Inferior parietal cortex (tissue), 1 donor: Measurements from ENCODE around the gene HNF4A.

ENCODE experiments used
- DNase-seq: peaks from one replicate; pipeline ENCODE4 v3.0.0-alpha.2; 2016; ENCODE audit errors: extremely low spot score

HNF4A gene

DNA sequence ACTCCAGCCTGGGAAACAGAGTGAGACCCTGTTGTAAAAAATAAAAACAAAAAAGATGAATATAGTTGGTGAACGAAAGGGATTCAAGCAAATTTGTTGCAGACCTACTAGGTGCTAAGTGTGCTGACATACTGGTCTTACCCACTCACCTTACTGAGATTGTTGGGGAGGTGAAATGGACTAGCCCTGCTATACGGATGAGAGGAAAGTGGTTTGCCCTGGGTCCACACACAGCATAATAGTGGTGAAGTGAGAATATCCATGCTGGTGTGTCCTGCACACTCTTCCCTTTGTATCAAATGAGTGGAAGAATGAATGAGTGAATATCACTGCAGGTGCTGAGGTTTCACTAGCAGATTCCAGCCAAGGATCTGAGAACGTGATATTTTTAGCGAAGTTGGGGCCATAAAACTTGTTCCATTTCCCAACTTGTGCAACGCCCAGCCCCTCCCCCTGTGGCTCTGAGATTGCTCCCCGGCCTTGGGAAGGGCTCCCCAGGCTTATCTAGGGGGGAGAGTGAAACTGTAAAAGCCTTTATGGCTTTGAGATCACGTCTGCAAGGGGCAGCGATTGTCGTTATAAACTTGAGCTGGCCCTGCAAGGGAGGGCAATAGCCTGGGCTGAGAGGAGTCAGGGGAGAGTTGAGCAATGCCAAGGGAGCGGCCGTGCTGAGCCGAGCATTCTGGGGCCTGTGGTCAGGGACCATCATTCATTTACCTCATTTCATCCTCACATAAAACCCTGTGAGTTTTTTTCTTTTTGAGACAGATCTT lies 87.0 kb downstream of the HNF4A start:
- no peak for DNase-seq

DNA sequence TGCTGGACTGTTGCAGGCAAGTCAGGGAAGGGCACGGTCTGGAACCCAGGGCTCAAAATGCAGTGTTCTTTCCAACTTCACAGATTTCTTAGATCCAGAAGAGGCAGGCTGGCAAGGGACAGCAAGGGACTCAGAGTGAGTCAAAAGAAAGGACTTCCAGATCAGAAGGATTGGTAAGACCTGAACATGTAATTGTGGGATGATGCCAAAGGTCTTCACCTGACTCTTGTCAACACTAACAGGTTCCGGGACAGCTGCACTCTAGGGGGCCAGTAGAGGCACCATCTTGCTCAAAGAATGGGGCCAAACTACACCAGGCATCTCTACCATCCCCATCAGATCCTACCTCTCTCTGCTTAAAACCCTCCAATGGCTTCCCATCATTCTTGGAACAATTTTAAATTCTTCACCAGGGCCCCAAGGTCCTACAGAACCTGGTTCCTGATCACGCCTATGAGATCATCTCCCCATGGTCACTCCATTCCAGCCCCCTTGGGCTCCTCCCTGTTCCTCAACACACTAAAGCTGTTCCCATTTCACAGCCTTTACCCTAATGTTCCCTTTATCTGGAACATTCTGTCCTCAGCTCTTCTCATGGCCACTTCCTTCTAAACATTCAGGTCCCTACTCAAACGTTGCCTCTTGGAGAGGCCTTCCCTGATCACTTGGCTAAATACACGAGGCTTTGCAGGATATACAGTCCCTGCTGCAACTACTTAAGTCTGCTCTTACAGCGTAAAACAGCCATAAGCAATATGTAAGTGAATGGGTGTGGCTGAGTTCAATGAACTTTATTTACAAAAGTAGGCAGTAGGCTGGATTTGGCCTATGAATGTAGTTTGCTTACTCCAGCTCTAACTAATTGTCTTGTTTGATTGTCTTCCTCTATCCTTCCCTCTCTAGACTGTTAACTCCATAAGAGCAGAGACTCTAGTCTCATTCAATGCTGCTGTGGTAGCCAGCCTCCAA lies 90.5 kb downstream of the HNF4A start:
- DNase-seq: no peak

DNA sequence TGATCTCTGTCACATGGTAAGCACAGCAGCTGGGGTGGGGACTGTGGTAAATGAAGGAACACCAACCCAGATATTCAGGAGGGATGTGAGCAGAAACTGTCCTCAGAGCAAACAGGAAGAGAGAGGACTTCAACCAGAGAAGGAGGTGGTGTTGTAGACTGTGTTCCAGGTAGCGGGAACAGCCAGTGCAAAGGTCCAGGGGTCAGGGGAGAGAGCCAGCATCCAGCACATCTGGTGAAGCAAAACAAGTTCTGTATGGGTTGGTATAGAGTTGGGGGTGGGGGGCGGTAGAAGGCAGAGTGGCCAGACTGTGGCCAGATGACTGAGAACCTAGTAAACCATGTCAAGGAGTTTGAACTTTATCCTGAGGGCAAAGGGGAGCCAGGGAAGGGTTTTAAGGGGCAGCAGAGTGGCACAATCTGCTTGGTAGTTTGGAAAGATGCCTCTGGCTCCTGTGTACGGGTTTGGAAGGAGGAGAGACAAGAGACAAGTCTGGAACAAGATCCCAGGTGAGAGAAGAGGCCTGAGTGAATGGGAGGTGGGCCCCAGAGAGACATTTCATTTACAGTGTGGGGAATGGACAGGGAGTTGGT lies 92.4 kb downstream of the HNF4A start:
- DNase-seq: no peak

DNA sequence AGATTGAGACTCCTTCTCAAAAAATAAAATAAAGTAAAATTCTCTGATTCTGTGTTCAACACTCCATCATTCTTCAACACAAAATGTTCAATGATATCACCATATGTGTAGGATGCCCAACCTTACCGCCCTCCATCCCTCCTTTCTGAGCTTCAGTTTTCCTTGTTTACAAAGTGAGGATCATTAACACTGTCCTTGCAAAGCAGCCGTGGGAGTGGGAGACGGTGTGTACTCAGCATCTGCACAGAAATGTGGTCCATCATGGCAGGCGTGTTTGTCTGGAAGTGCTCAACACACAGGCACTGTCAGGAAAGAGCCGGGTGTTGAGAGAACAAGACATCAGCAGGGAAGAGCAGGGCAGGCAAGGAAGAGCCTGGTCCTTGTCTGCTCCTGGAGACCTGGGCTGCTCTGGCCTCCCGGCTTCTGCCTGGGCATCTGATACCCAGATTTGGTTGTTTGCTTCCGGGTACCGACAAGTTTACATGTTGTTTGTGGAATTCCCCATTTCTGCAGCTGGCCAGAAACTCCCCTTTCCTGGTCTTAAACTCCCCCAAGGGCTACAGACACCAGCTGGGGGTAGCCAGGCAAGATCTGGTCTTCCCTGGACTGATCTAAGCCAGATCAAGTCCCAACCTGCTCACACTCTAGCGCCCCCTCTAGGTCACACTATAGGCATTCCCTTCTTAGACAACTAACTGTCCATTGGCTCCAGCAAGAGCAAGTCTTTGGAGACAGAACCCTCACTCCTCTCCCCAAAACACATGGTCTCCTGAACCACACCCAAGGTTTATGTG lies 93.5 kb downstream of the HNF4A start:
- no peak for DNase-seq

DNA sequence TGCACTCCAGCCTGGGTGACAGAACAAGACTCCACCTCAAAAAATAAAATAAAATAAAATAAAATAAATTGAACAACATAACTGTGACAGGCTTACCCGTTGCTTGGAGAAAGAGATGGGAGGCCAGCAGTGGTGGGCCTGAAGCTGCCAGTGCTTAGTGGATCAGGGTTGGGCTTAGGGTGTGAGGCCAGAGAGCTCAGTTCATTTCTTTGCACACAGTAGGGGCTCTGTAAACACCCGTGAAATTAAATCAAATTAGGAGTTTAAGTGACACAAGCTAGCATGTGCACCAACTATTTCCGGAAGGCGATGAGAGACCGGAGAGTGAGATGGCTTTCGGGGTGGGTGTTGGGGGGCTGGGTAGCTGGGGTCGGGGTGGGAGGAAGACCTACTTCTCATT lies 94.4 kb downstream of the HNF4A start:
- DNase-seq: no peak

DNA sequence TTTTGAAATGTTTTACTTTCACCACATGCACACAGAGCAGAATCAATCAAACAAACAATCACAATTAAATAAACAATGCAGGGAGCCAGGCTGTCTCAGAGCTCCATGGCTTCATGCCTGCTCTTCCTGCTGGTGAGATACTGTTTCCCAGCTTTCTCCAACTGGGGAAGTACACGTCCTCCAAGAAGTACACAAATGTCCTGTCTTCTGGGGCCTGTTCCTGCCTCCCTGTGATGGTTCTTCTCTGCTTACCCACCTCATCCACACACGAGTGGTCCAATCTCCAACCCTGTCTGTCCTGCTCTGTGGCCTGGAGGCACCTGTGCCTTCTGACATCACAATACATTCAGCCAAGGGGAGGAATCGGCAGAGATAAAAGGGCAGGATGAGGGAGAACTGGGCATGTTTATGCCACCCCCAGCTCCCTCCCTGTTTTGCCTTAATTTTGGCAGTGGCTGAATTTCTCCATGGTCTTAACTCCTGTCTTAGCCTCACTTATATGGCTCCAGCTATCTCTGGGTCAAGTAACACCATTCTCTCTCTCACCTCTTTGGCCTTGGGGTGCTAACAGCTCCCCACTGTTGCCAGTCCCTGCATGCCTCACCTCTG lies 94.9 kb downstream of the HNF4A start:
- DNase-seq: no peak

DNA sequence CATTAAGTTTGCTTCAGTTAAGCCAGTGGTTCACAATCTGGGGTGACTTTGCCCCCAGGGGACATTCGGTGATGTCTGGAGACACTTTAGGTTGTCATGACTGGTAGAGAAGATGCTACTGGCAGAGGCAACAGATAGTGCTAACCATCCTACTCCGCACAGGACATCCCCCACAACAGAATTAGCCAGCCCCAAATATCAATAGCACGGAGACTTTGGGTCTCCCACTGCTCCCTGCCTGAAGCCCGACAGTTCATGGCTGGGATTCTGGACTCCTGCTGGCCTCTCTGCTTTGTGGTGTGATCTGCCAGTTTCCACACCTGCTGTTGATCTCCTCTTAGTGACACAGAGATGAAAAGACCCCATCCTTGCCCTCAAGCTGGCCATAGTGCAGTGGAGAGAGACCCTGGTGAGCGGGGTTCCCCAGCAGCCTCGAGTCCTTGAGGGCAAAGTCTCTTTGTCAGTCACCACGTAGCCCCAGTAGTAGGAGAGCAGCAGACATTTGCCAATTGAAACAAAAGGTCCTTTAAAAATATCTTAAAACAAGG lies 95.5 kb downstream of the HNF4A start:
- DNase-seq: no peak

DNA sequence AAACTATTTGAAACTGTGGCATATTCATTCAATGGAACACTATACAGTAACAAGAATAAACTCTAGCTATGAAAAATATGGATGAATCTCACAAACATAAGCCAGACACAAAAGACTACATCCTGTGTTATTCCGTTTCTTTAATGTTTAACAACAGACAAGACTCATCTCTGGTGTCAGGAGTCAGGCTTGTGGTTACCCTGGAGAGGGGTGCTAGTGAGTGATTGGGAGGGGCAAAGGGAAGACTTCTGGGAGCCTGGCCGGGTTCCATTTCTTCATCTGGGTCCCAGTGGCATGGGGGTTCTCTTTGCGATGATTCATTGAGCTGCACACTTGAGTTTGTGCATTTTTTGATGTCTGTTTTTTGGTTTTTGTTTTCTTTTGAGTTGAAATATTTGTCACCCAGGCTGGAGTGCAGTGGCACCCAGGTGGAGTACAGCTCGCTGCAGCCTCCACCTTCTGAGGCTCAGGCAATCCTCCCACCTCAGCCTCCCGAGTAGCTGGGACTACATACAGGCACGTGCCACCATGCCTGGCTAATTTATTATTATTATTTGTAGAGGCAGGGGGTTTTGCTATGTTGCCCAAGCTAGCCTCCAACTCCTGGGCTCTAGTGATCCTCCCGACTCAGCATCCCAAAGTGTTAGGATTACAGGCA lies 98.9 kb downstream of the HNF4A start:
- DNase-seq: no peak

DNA sequence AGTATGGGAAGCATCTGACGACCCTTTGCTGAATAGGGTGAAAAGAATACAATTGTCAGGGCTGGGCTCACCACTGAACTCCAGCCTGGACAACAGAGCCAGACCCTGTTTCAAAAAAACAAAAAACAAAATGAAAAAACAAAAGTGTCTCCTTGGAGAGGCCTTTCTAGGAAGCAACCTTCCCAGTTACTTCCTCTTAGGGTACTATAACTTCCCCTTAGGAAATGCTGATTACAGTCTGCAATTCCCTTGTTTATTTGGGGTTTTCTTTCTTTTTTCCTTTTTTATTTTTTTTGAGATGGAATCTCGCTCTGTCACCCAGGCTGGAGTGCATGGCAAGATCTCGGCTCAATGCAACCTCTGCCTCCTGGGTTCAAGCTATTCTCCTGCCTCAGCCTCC lies 99.6 kb downstream of the HNF4A start:
- DNase-seq: no peak

DNA sequence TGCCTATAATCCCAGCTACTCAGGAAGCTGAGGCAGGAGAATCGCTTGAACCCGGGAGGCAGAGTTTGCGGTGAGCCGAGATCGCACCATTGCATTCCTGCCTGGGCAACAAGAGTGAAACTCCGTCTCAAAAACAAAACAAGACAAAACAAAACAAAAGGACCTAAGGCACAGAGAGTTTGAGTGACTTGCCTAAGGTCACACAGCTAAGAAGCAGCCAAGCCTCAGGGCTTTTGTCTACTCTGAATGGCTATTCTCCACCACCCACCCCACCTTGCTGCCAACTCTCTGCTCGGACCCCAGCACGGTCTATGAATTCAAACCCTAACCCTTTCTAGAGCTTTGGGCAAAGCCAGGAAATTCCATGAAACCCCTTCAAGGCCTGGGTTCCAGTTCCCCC lies 101.1 kb downstream of the HNF4A start:
- DNase-seq: no peak

DNA sequence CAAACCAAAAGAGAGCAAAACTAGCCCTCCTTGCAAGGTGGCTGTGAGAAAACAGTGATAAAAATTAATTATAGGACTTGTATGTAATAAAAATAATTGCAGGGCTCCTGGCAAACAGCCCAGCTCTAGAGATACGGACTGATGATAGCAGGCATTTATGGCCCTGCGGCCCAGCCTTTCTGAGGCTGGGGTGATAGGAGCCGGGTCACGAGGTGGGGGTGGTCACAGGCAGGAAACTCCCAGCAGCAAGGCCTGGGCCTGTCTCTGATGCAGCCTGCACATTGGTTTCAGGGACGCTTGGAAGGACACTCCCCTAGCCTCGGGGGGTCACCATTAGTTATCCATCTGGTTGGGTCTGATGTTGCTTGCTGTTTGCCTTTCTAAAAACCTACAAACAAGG lies 101.5 kb downstream of the HNF4A start:
- no peak for DNase-seq

DNA sequence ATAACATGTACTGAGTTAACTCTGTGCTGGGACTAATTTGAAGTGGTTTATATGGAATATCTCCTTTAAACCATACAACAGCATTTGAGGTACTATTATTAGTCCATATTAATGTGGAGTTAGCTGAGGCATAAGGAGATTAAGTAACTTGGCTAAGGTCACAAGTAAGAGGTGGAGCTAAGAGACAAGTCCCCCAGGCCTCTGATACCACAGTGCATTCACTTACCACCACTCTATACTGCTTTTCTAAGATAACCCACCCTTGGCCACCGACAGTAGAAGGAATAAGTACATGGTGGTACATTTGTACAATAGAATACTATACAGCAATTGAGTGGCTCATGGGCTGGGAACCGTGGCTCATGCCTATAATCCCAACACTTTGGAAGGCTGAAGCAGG lies 103.8 kb downstream of the HNF4A start:
- DNase-seq: no peak

DNA sequence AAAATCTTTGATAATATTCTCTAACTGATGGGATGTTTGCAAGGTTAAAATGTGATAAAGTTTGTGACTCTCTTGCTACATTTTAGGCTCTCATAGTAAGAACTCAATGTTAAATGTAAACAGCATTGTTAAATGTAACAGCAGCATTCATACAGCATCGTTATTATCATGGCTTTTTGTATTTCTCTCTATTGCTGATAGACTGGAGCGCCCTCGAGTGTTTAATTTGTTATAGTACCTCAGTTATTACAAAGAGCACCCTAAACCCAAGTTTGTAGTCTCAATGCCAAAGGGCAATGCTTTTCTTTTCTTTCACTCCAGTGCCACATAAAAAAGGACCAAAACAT lies 105.3 kb downstream of the HNF4A start:
- peak; percentile 32 for DNase-seq

DNA sequence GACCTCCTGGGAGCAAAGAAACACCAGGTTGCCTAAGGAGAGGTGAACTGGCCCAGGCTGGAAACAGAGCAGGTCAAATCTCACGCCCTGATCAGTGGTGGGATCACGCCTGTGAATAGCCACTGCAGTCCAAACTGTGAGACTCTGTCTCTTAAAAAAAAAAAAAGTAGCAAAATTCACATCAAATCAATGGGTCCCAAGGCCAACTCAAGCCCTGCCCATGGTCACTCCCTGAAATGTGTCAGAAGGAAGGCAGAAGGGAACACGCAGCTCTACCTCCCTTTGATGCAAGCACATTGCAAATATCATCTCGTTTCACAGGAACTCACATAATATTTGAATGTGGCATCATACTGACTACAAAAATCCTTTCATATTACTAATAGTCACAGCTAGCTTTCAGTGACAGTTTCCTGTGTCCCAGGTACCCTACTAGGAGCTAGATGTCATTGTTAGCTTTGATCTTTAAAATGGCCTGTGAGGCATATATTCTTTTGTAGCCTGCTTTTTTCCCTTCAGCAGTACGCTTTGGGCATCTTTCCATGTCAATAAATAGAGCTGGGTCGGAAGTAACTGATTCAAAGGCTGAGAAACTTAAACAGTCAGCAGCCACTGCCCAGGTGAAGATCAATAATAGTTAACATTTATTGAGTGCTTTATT lies 105.8 kb downstream of the HNF4A start:
- DNase-seq: no peak

DNA sequence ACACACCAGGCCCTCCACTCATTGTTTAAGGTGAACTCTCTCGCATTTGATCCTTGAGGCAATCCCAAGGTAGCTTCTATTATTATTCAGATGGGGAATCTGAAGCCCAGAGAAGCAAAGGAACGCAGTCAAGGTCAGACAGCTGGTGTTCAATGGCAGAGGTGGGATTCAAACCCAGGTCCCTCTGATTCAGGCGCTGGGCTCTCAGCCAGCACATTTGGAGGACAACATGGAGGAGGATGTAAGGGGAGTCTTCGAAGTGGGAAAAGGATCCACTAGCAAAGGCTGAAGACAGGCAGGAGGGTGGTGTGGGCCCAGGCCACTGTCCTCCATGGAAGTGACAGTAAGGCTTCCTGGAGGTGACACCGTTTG lies 106.3 kb downstream of the HNF4A start:
- DNase-seq: no peak

DNA sequence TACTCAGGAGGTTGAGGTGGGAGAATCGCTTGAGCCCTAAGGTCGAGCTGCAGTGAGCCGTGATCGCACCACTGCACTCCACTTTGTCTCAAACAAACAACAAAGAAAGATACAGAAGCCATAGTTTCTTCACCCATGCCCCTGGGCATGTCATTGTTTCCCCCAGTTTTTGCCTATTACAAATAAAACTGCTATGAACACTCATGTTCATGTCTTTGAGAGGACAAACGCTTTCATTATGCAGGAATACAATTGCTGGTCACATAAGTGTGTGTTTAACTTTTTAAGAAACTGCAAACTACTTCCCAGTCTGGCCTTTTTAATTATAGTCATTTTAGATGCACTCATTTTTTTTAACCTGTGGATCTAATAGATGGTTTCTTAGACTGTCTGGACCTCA lies 108.0 kb downstream of the HNF4A start:
- no peak for DNase-seq

DNA sequence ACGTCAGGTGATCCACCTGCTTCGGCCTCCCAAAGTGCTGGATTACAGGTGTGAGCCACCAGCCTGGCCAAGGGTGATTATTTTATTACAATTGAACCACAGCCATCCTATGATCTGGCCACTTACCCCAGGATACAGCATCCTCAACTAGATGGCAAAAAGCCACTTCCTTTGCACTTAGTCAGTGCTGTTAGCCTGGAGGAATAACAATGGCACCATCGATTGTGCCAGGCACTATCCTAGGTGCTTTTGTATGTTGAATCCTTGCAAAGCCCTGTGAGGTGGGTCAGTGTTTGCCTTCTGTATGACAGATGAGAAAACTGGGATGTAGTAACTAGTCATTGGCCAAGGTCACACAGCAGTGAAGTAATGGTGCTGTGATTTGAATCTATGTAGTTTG lies 109.0 kb downstream of the HNF4A start:
- no peak for DNase-seq

DNA sequence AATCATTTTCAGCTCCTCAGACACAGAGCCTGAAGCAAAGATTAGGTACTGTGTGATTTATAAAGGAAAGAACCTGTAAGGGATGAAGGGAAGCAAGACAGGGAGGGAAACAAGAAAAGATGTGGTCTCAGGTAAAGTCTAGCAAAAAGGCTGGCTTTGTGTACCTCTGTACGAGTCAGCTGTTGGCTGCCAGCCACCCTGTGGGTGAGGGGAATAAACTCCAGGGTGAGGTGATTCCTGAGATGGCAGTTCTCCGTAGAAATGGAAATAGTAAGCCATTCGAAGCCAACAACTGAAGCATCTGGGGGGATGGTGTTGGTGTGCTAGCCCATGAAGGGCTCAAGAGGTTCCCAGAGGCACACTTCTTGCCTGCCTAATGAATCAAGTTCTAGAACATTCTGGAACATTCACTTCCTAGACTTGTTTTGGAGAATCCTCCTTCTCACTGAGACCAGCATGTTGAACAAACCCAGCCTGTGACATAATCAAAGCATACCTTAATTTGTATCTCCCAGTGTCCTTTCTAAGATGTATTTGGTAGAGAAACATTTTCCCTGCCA lies 109.6 kb downstream of the HNF4A start:
- DNase-seq: no peak

DNA sequence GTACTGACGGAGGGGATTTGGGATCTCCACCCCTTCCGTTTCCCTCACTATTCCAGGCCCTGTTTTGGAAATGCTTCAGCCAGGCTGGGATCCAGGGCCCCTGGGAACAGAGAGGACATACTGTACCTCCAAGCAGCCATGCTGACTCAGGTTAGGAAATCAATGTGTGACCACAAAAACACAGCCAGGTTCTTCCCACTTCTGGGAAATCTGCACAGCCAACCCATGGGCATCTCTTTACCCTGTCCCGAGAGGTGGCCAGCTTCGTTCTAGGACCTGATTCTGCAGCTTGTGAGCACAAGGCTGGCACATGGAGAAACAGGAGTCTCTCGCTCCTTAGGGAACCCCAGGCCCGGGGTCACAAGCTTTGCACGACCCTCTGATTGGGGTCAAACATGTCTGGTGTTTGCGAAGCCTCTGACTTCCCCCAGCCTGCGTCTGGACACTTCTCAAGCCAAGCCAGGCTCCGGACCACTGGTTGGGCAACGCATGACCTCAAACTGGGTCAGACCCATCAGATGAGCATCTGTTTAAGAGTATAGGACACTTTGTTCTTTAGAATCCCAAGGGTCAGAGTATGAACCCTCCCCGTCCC lies 111.9 kb downstream of the HNF4A start:
- DNase-seq: no peak
